ENCODE measurements around the gene TTLL11. TPM values are rescaled to one million over a fixed set of nuclear protein-coding genes. Genes with fewer than 3 reads are reported as not detected.

The TTLL11 gene
- total RNA-seq, 1 donor from 2014 or later: 4.0 TPM

DNA sequence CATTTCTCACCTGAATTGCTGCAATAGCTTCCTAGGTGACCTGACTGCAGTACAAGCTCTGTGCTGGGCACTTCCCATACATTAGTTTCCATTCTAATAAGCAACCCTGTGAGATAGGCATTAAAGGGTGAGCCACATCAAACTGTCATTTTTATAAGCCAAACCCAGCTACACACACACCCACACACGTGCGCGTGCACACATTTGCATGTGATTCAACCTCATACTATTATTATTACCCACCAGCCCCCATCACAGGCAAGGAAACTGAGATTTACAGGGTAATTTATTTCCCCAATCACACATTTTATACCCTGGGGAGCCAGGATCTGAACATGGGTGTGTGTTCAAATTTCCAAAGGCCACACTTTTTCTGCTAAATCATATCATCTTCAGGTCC is 93.6 kb downstream of the TTLL11 start:
- no peak for DNase-seq (ENCODE audit: low spot score)
- H3K9me3 Mint-ChIP-seq (ENCODE audit: unreplicated experiment): no peaks in the 10 kb centered on the region
- peaks cover 9% of the 10 kb centered on the region for H3K4me1 Mint-ChIP-seq (ENCODE audit: unreplicated experiment)
- H3K36me3 Mint-ChIP-seq (ENCODE audit: low read depth, unreplicated experiment): no peaks in the 10 kb centered on the region
- no peak overlapping the region for H3K4me3 Mint-ChIP-seq (ENCODE audit: unreplicated experiment)
- TF ChIP-seq, protein P1, sequence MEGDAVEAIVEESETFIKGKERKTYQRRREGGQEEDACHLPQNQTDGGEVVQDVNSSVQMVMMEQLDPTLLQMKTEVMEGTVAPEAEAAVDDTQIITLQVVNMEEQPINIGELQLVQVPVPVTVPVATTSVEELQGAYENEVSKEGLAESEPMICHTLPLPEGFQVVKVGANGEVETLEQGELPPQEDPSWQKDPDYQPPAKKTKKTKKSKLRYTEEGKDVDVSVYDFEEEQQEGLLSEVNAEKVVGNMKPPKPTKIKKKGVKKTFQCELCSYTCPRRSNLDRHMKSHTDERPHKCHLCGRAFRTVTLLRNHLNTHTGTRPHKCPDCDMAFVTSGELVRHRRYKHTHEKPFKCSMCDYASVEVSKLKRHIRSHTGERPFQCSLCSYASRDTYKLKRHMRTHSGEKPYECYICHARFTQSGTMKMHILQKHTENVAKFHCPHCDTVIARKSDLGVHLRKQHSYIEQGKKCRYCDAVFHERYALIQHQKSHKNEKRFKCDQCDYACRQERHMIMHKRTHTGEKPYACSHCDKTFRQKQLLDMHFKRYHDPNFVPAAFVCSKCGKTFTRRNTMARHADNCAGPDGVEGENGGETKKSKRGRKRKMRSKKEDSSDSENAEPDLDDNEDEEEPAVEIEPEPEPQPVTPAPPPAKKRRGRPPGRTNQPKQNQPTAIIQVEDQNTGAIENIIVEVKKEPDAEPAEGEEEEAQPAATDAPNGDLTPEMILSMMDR (IDR thresholded peaks at IDR 0.05; ENCODE audit: unreplicated experiment): no peak
- no peaks in the 10 kb centered on the region for H3K27me3 Mint-ChIP-seq (ENCODE audit: unreplicated experiment)
- no peak overlapping the region for H3K27ac Mint-ChIP-seq (ENCODE audit: unreplicated experiment)

- no peaks in the 10 kb centered on the region for H3K36me3 Mint-ChIP-seq (ENCODE audit: low read depth, unreplicated experiment)
- no peaks in the 10 kb centered on the region for H3K9me3 Mint-ChIP-seq (ENCODE audit: unreplicated experiment)
- TF ChIP-seq, protein P1 (IDR thresholded peaks at IDR 0.05; ENCODE audit: unreplicated experiment): no peak
- peaks cover 9% of the 10 kb centered on the region for H3K4me1 Mint-ChIP-seq (ENCODE audit: unreplicated experiment)
- no peak overlapping the region for H3K27ac Mint-ChIP-seq (ENCODE audit: unreplicated experiment)
- DNase-seq (ENCODE audit: low spot score): no peak
- H3K27me3 Mint-ChIP-seq (ENCODE audit: unreplicated experiment): no peaks in the 10 kb centered on the region
- no peak overlapping the region for H3K4me3 Mint-ChIP-seq (ENCODE audit: unreplicated experiment)
Observed at GRCh38 chr9:121998513-121999049, 94.5 kb downstream of the TTLL11 start.

GRCh38 chr9:121997791-121998190 is 95.3 kb downstream of the TTLL11 start:
- no peak for DNase-seq (ENCODE audit: low spot score)
- TF ChIP-seq, protein P1 (IDR thresholded peaks at IDR 0.05; ENCODE audit: unreplicated experiment): no peak
- Mint-ChIP-seq H3K36me3 (ENCODE audit: low read depth, unreplicated experiment) (no peaks in the 10 kb centered on the region), H3K4me3 (ENCODE audit: unreplicated experiment) (no peak overlapping the region), H3K27ac (ENCODE audit: unreplicated experiment) (no peak overlapping the region), H3K9me3 (ENCODE audit: unreplicated experiment) (no peaks in the 10 kb centered on the region), H3K27me3 (ENCODE audit: unreplicated experiment) (no peaks in the 10 kb centered on the region), H3K4me1 (ENCODE audit: unreplicated experiment) (peaks cover 9% of the 10 kb centered on the region)

GRCh38 chr9:121996783-121997182 is 96.3 kb downstream of the TTLL11 start:
- Mint-ChIP-seq H3K4me3 (ENCODE audit: unreplicated experiment) (no peak overlapping the region), H3K4me1 (ENCODE audit: unreplicated experiment) (peaks cover 4% of the 10 kb centered on the region), H3K9me3 (ENCODE audit: unreplicated experiment) (no peaks in the 10 kb centered on the region), H3K27me3 (ENCODE audit: unreplicated experiment) (no peaks in the 10 kb centered on the region), H3K36me3 (ENCODE audit: low read depth, unreplicated experiment) (no peaks in the 10 kb centered on the region), H3K27ac (ENCODE audit: unreplicated experiment) (no peak overlapping the region)
- DNase-seq (ENCODE audit: low spot score): no peak
- TF ChIP-seq, protein P1 (IDR thresholded peaks at IDR 0.05; ENCODE audit: unreplicated experiment): no peak

GRCh38 chr9:121995997-121996396 is 97.1 kb downstream of the TTLL11 start:
- no peaks in the 10 kb centered on the region for H3K9me3 Mint-ChIP-seq (ENCODE audit: unreplicated experiment)
- DNase-seq (ENCODE audit: low spot score): no peak
- no peaks in the 10 kb centered on the region for H3K27me3 Mint-ChIP-seq (ENCODE audit: unreplicated experiment)
- TF ChIP-seq, protein P1 (IDR thresholded peaks at IDR 0.05; ENCODE audit: unreplicated experiment): no peak
- H3K4me3 Mint-ChIP-seq (ENCODE audit: unreplicated experiment): no peak overlapping the region
- H3K27ac Mint-ChIP-seq (ENCODE audit: unreplicated experiment): no peak overlapping the region
- no peaks in the 10 kb centered on the region for H3K36me3 Mint-ChIP-seq (ENCODE audit: low read depth, unreplicated experiment)
- H3K4me1 Mint-ChIP-seq (ENCODE audit: unreplicated experiment): no peaks in the 10 kb centered on the region
